Mucosa of descending colon (tissue), 3 donors: ENCODE data around the gene WSCD1. TPM values are rescaled to one million over a fixed set of nuclear protein-coding genes. Genes with fewer than 3 reads are reported as not detected.

Experiments used
- ATAC-seq: fragments of 200-7000 bp; cut with Tn5 transposase; one replicate; pipeline ENCODE4 v1.9.1; 2020; ENCODE audit warnings: mild to moderate bottlenecking, moderate library complexity
- DNase-seq, 3 donors: peaks; one replicate each; pipeline ENCODE4 v3.0.0-alpha.2; 2020
- H3K36me3 ChIP-seq: fragments of 200-600 bp; one replicate; pipeline ENCODE4 v1.8.0; 2021; ENCODE audit warnings: low read depth, mild to moderate bottlenecking
- H3K4me1 ChIP-seq: fragments of 200-600 bp; one replicate; pipeline ENCODE4 v1.8.0; 2021; ENCODE audit warnings: low read depth, mild to moderate bottlenecking
- H3K4me3 ChIP-seq: fragments of 200-600 bp; one replicate; pipeline ENCODE4 v1.8.0; 2021; ENCODE audit warnings: mild to moderate bottlenecking
- H3K9me3 ChIP-seq: fragments of 200-600 bp; one replicate; pipeline ENCODE4 v1.8.0; 2021; ENCODE audit warnings: mild to moderate bottlenecking
- CTCF ChIP-seq: fragments of 200-600 bp; IDR thresholded peaks from one replicate; pipeline ENCODE4 v1.8.0; 2022; ENCODE audit warnings: antibody characterized with exemption, mild to moderate bottlenecking
- intact Hi-C, 2 donors: fragments of 100-400 bp; cut with DNase I in 1 of 2; cut with micrococcal nuclease in 1 of 2; formaldehyde crosslinking; loops; one replicate each; pipeline versions ENCODE4 v1.11.0 to v1.11.1; 2022; cut with DNase I, micrococcal nuclease
- total RNA-seq, 3 donors: library from RNA; stranded (reverse); fragmentation: NEBNext Ultra II Directional in 2 of 3; extraction: Animal tissue kit (Norgen Biotek cat#: 25700) in 2 of 3; gene quantifications; one replicate each; pipeline versions ENCODE4 v1.2.1 to v1.2.4, GENCODE V29; 2021 to 2023
- donor health status: DM: no; HTN: no; CAD: no; lungs with moderate emphysema.
- donor health status: DM: no; HTN: no; CAD: no.
- donor health status: DM: no; HTN: yes; CAD: no.

WSCD1 gene
- total RNA-seq, 3 donors from 2014 or later, result 18.7 to 45.8 (median 18.8) TPM

DNA sequence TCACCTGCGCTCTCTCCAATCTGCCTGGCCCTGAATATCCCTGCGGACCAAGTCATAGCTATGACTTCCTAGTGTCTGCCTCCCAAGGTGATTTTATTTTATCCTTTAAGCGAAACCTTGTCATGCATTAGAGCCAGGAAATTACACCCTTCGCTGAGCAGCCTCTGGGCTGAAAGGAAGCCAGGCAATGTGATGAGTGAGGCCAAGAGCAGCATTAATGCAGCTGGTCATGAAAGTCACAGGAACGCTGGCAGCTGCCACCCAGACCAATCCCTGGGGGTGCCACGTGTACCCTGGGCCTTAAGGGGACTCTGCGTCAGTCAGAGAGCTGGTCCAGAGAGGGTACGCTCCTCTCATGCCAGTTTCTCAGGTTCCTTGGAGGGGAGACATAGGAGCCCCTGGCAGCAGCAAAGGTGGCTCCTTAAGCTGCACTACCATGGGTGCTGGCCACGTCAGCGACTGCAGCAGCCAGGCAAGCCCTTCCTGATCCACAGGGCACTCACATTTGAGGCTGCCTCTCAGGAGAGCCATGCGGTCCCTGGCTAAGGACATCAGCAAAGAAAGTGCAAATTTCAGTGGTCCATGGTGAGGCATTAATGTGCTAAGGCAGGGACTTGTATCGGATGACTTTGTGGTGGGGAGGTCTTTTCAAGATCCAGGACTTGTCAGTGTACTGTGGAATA lies 42.7 kb upstream of the WSCD1 start:
- intact Hi-C loops, result no loop called here
- Histone ChIP-seq H3K9me3 (no peaks in the 10 kb centered on the region), H3K36me3 (no peaks in the 10 kb centered on the region), H3K4me1 (no peaks in the 10 kb centered on the region), H3K4me3 (no peak overlapping the region)
- ATAC-seq (no peak), DNase-seq (no peak)
- TF ChIP-seq CTCF, result no peak

- no peak for ATAC-seq
- no peak overlapping the region for H3K4me3 ChIP-seq
Observed at GRCh38 chr17:6028294-6028693, 41.9 kb upstream of the WSCD1 start.

DNA sequence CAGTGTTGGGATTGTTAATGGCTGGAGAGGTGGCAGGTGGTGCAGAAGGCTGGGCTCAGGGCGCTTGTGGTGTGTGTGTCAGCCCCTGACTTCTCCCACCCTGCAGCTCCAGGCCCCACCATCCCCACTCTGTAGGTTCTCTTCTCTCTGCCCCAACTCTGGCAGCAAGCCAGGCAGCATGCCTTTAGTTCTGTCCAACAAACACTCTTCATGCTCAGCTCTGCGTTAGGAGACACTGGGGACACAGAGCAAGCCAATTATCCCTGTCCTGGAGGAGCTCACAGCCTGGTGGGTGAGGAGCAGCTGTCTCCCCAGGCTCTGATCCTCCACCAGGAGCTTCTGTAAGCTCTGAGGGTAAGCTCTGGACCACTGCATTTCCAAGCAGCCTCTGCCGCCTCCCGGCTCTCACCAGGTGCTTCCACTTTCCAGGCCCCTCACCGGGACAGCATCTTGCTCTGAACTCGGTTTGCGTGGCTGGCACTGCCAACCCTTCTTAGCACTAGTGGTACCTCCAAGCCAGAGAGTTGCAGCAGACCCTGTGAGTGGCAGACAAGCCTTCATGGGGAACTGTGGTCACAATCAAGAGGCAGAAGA lies 34.3 kb upstream of the WSCD1 start:
- no peak for ATAC-seq

More at GRCh38 chr17:6028294-6028693, 41.9 kb upstream of the WSCD1 start:
- DNase-seq, result no peak
- no peak for TF ChIP-seq CTCF
- intact Hi-C loops, result no loop called here
- Histone ChIP-seq H3K9me3 (no peaks in the 10 kb centered on the region), H3K4me1 (no peaks in the 10 kb centered on the region), H3K36me3 (no peaks in the 10 kb centered on the region)

DNA sequence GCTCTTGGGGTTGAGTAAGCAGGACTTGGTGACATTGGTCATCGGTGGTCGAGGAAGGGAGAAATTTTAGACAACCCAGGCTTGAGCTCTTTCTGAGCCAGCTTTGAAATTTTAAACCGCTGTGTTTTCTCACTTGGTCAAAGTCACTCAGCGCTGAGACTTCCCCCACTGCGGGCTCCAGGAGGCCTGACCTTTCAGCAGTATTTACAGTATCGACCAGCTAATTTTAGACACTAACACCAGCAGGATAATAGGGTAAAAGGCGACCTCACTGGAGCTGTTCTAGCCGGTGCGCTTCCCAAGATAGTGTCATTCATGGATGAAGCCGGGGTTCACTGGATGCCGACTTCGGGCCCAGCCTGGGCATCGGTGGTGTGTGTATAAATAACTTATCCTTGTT lies 29.7 kb upstream of the WSCD1 start:
- no peaks in the 10 kb centered on the region for H3K9me3 ChIP-seq
- DNase-seq (no peak), ATAC-seq (no peak)
- intact Hi-C loops, result no loop called here
- no peaks in the 10 kb centered on the region for H3K4me1 ChIP-seq
- TF ChIP-seq CTCF, result no peak
- no peak overlapping the region for H3K4me3 ChIP-seq
- H3K36me3 ChIP-seq, result no peaks in the 10 kb centered on the region

More for the DNA sequence above, 34.3 kb upstream of the WSCD1 start:
- Histone ChIP-seq H3K36me3 (no peaks in the 10 kb centered on the region), H3K4me3 (no peak overlapping the region), H3K9me3 (no peaks in the 10 kb centered on the region), H3K4me1 (no peaks in the 10 kb centered on the region)
- no peak for TF ChIP-seq CTCF
- intact Hi-C loops, result no loop called here
- no peak for DNase-seq

- intact Hi-C loops, result no loop called here
- DNase-seq (no peak), ATAC-seq (no peak)
- Histone ChIP-seq H3K36me3 (no peaks in the 10 kb centered on the region), H3K4me1 (no peaks in the 10 kb centered on the region), H3K4me3 (no peak overlapping the region), H3K9me3 (no peaks in the 10 kb centered on the region)
- no peak for TF ChIP-seq CTCF
Observed at GRCh38 chr17:6041246-6041645, 28.9 kb upstream of the WSCD1 start.
